ENCODE measurements around the gene PLPP1.

DNA sequence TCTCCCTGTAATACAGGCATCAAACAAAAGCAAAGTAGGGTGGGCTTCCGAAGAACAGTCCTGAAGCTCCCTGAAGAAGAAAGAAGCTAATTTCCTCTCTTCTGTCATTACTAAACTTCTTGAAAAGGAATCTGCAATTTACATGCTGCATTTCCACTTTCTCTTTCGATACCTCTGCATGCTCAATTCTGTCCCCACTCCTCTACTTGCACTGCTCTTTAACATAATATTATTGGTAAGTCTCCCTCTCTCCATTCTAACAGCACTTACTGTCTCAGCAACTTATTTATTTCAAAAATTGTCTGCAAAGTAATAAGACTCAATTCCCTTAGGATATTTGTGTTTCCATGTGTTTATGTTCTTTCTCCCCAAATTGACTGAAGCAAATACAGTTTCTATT lies 3.9 kb upstream of the PLPP1 start:
- TF ChIP-seq POLR2AphosphoS5 (IDR thresholded peaks at IDR 0.05; ENCODE audit: borderline replicate concordance, low read depth, low read length) (no peak), EZH2 (IDR thresholded peaks at IDR 0.05) (no peak), FOXP2 (optimal IDR thresholded peaks at IDR 0.05; ENCODE audit: control extremely low read depth, extremely low read length, insufficient read depth) (no peak)

Data from SK-N-MC (cell line).